Upper lobe of right lung (tissue), 1 donor: Measurements from ENCODE around the gene CSRP1. TPM values are rescaled to one million over a fixed set of nuclear protein-coding genes. Genes with fewer than 3 reads are reported as not detected.

ENCODE experiments used
- ATAC-seq: fragments of 200-7000 bp; cut with Tn5 transposase; one replicate; pipeline ENCODE4 v1.9.1; 2020; ENCODE audit warnings: mild to moderate bottlenecking, moderate library complexity
- DNase-seq: peaks from one replicate; pipeline ENCODE4 v3.0.0-alpha.2; 2020
- H3K27ac ChIP-seq: fragments of 200-600 bp; one replicate; pipeline ENCODE4 v1.8.0; 2022
- H3K27me3 ChIP-seq: fragments of 200-600 bp; one replicate; pipeline ENCODE4 v1.8.0; 2022; ENCODE audit warnings: mild to moderate bottlenecking
- H3K36me3 ChIP-seq: fragments of 200-600 bp; one replicate; pipeline ENCODE4 v1.8.0; 2022
- H3K4me1 ChIP-seq: fragments of 200-600 bp; one replicate; pipeline ENCODE4 v1.8.0; 2022
- H3K4me3 ChIP-seq: fragments of 200-600 bp; one replicate; pipeline ENCODE4 v1.8.0; 2022; ENCODE audit warnings: mild to moderate bottlenecking
- H3K9me3 ChIP-seq: fragments of 200-600 bp; one replicate; pipeline ENCODE4 v1.8.0; 2022
- intact Hi-C: fragments of 100-400 bp; cut with DNase I; formaldehyde crosslinking; loops from one replicate; pipeline ENCODE4 v1.11.0; 2022
- total RNA-seq: library from RNA; stranded (reverse); fragmentation: NEBNext Ultra II Directional; extraction: Animal tissue kit (Norgen Biotek cat#: 25700); gene quantifications from one replicate; pipeline ENCODE4 v1.2.1, GENCODE V29; 2021
- TF ChIP-seq, protein P1 (sequence below): fragments of 200-600 bp; IDR thresholded peaks from one replicate; pipeline ENCODE4 v1.8.0; 2022; ENCODE audit warnings: antibody characterized with exemption
- donor health status: DM: no; HTN: yes; CAD: no; lungs with severe emphysema.

CSRP1 gene
- total RNA-seq, 1 donor from 2014 or later = 280 TPM

DNA sequence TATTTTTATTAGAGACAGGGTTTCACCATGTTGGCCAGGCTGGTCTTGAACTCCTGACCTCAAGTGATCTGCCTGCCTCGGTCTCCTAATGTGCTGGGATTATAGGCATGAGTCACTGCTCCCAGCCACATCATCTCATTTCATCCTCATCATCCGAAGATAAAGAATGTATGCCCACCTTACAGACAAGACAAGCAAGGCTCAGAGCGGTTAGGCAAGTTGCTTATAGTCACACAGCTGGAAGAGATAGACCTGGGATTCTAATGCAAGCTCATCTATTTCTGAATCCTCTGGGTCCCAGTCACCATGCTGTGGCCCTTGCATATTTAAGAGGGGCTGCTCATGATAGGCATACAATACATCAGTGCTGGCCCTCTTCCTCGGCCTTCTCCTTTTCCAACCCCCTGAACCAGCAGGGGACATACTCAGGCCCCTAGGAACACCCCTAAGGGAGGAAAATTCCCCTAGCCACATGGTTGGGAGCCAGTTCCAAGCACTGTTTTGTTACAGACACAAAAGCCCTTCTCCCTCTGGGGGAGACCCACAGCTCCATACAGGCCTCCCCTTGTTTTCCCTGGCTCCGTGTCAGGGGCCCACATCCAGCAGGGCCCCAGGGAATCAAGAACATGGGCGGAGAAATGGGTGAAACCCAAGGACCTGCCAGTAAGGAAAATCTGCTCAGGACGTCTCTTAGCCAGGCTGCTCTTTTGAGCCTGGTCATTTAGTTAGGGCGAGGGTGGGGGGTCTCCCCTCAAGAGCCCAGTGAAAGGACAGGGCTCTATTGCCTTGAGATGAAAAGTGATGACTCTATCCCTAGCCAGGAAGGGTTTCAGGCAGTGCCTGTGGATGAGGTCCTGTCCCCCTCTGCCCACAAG lies 6.9 kb downstream of the CSRP1 start:
- intact Hi-C loops = loop anchor here (10.0 kb wide), 1 partner anchor 55 kb away; no protein-coding TSS in a partner anchor
- DNase-seq (no peak), ATAC-seq (no peak)
- Histone ChIP-seq H3K27me3 (no peaks in the 10 kb centered on the region), H3K4me3 (no peak overlapping the region), H3K27ac (peak overlapping the region; percentile 73), H3K4me1 (peaks cover 82% of the 10 kb centered on the region), H3K9me3 (no peaks in the 10 kb centered on the region), H3K36me3 (peaks cover 8% of the 10 kb centered on the region)
- TF ChIP-seq, protein P1, sequence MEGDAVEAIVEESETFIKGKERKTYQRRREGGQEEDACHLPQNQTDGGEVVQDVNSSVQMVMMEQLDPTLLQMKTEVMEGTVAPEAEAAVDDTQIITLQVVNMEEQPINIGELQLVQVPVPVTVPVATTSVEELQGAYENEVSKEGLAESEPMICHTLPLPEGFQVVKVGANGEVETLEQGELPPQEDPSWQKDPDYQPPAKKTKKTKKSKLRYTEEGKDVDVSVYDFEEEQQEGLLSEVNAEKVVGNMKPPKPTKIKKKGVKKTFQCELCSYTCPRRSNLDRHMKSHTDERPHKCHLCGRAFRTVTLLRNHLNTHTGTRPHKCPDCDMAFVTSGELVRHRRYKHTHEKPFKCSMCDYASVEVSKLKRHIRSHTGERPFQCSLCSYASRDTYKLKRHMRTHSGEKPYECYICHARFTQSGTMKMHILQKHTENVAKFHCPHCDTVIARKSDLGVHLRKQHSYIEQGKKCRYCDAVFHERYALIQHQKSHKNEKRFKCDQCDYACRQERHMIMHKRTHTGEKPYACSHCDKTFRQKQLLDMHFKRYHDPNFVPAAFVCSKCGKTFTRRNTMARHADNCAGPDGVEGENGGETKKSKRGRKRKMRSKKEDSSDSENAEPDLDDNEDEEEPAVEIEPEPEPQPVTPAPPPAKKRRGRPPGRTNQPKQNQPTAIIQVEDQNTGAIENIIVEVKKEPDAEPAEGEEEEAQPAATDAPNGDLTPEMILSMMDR = no peak

DNA sequence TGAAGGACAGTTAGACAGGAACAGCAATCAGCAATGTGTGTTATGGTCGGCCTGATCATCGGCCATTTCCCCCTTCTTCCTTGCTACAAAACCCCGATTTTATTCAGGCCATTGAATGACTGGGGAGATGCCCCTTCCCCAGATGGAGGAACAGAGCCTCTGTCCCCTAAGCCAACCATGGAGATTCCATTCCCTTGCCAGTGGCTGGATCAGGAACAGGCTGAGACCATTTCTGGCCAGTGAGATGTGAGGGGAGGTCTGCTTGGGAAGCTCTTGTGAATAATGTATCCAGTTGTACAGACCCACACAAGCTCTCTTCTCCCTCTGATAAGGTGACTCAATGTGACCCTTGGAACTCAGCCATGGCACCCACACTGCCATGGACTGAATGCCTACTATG lies 7.7 kb downstream of the CSRP1 start:
- Histone ChIP-seq H3K4me3 (no peak overlapping the region), H3K4me1 (peaks cover 82% of the 10 kb centered on the region), H3K27ac (no peak overlapping the region), H3K36me3 (peaks cover 16% of the 10 kb centered on the region), H3K27me3 (no peaks in the 10 kb centered on the region), H3K9me3 (no peaks in the 10 kb centered on the region)
- TF ChIP-seq, protein P1 = no peak
- ATAC-seq = no peak
- intact Hi-C loops = no loop called here
- no peak for DNase-seq

DNA sequence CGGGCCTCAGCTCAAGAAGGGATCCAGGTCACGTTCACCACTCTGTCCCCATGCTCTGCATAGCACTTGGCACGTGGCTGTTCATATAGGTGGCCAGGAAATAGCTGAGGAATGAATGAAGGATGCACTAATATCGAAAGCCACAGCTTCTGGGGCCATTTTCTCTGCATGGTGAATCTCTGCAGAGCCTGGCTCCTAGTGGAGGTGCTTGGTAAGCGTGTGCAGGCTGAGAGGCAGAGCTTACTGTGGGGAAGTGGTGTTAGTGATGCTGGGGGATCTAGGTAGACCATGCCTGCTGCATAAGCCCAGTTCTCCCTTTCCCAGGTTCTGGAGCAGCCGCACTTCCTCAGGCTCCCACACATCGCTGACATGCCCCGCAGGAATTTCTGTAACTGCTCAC lies 8.3 kb downstream of the CSRP1 start:
- intact Hi-C loops = no loop called here
- H3K4me3 ChIP-seq = no peak overlapping the region
- TF ChIP-seq, protein P1 = no peak

DNA sequence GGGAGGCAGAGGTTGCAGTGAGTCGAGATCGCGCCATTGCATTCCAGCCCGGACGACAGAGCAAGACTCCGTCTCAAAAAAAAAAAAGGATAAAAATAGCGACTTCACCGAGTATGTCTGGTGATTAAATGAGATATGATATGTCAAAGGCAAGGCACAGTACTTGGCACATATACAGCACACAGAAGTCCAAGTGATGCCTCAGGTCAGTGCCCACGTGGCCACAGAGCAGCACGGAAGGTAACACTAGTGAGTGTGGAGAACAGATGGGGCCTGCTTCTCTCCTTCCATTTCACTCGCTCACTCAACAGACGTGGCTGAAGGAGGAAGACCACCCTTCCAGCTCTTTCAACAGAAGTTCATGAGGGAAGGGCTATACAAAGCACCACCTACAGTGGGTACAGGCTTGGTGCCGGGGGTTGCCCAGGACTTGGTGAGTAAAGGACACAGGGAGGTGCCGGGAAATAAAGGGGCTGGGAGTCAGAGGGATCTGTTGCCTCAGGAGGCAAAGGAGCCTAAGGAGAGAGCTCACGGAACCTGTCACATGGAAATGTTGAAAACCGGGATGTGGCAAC lies 8.9 kb downstream of the CSRP1 start:
- H3K27me3 ChIP-seq = no peaks in the 10 kb centered on the region
- TF ChIP-seq, protein P1 = no peak
- DNase-seq (no peak), ATAC-seq (no peak)
- H3K36me3 ChIP-seq = peaks cover 18% of the 10 kb centered on the region
- H3K9me3 ChIP-seq = no peaks in the 10 kb centered on the region
- intact Hi-C loops = no loop called here
- H3K4me1 ChIP-seq = peaks cover 86% of the 10 kb centered on the region
- H3K4me3 ChIP-seq = no peak overlapping the region
- H3K27ac ChIP-seq = peak overlapping the region; percentile 24

More for the DNA sequence above, 8.3 kb downstream of the CSRP1 start:
- Histone ChIP-seq H3K36me3 (peaks cover 16% of the 10 kb centered on the region), H3K4me1 (peaks cover 82% of the 10 kb centered on the region), H3K27ac (peak overlapping the region; percentile 28), H3K27me3 (no peaks in the 10 kb centered on the region), H3K9me3 (no peaks in the 10 kb centered on the region)
- ATAC-seq = no peak
- DNase-seq = no peak

DNA sequence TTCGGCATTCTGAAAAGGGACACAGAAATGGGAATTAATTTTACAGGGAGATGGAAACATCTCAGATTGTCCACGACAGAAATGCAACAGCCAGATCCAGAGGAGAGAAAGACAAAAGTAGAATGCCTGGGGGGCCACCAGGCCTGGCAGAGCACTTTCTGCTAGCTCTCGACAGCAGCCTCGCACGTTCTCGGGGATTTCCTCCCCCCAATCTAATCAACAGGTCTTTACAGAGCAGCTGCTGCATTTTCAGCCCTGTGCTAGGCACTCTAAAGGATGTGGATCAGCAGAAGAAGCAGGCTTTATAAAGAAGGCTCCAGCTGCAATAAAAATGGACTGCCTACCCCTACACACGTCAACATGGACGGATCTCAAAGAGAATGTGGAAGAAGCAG lies 10.6 kb downstream of the CSRP1 start:
- DNase-seq (no peak), ATAC-seq (no peak)
- intact Hi-C loops = no loop called here
- no peaks in the 10 kb centered on the region for H3K27me3 ChIP-seq
- peaks cover 21% of the 10 kb centered on the region for H3K36me3 ChIP-seq
- H3K27ac ChIP-seq = peak overlapping the region; percentile 79
- H3K4me1 ChIP-seq = peaks cover 81% of the 10 kb centered on the region
- TF ChIP-seq, protein P1 = no peak
- no peak overlapping the region for H3K4me3 ChIP-seq
- no peaks in the 10 kb centered on the region for H3K9me3 ChIP-seq
